HG03521 (cell line): ENCODE results near the gene TPPP.
"Not testable (repeated sequence)": the region's sequence is repeated elsewhere in the genome, so short reads cannot be mapped to it uniquely, and the experiment has no call there.

Source experiments
- ATAC-seq: cut with Tn5 transposase; IDR thresholded peaks from one replicate; pipeline ENCODE4 v1.9.1; 2021; ENCODE audit warnings: mild to moderate bottlenecking, moderate library complexity; ENCODE audit not compliant: unreplicated experiment

The TPPP gene

DNA sequence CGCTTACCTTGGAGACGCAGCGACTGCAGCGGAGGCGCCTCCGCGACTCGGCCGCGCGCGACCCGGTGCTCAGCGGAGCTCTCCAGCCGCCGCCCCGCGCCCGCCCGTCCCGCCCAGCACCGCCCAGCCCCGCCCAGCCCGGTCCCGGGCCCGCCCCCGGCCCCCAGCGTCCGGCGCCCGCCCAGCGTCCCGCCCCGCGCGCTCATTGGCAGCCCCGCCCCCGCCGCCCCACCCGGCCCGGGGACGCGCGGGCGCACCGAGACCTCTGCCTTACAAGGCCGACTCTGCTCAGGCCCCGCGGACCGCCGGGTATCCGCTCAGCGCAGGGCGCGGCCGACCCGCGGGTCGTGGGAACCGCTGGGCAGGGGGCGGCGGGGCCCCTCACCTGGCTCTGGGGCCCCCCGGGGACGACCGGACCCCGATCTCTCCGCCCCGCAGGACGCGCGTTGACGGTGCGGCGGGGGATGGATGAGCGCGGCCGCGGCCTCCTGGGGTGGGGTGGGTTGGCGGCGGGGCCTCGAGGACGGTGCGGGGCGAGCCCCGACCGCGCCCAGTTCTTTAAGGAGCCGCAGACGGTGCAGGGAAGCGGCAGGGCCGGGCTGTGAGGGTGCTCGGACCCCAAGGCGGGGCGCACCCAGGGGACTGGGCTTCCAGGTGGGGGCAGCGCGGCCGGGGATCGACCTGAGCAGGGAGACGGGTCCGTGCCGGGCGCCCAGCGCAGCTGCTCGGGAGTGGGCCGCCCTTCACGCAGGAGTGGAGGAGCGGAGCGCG lies at the start of gene TPPP:
TPPP (minus strand) TSS at position 82 of the 771 bp plus-strand sequence. CDS start 15,292 bp downstream, outside the sequence.
- peak; percentile 69 for ATAC-seq

- not testable (repeated sequence) for ATAC-seq
Observed at GRCh38 chr5:742276-742675, 49.1 kb upstream of the TPPP start.

GRCh38 chr5:734145-734544 lies 41.0 kb upstream of the TPPP start:
- ATAC-seq = not testable (repeated sequence)

DNA sequence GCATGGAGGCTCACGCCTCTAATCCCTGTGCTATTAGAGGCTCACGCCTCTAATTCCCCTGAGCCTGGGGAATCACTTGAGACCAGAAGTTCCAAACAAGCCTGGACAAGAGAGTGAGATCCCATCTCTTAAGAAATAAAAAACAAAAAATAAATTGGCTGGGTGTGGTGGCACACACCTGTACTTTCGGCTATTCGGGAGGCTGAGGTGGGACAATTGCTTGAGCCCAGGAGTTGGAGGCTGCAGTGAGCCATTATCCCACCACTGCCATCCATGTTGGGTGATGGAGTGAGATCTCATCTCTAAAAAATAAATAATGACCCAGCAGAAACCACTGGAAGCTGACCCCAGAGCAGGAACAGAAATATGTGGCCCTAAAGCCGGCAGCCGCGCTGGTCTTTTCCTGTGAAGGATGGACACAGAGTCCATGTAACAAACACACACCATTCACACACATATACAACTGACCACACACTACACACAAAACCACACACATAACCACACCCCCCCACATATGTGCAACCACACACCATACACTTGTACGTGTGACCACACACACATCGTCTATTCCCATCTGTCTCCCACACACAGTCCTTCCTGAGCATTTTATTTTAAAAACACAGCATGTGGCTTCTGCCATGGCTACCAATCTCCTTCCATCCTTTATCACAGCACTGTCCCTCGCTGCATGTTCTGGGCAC lies 39.8 kb upstream of the TPPP start:
- ATAC-seq = not testable (repeated sequence)

- ATAC-seq = not testable (repeated sequence)
Observed at GRCh38 chr5:729225-729624, 36.1 kb upstream of the TPPP start.

DNA sequence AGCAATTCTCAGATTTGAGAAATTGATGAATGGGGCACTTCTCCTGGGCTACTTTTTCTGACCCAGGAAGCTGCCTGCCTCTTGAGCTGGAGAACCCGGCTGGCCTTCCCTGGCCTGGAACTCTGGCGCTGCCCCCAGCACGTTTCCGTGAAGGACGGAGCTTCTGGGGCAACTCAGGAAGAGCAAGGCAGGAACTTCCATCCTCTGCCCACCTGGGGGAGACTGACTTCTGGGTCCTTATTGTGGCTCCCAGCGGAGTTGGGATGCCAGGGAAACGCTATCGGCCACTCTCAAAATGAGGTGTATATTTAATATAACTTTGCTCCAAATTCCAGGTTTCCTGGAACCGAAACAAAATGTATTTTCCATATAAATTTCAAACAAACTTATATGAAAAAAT lies 33.9 kb upstream of the TPPP start:
- ATAC-seq = not testable (repeated sequence)

- not testable (repeated sequence) for ATAC-seq
Observed at GRCh38 chr5:723865-724264, 30.7 kb upstream of the TPPP start.

DNA sequence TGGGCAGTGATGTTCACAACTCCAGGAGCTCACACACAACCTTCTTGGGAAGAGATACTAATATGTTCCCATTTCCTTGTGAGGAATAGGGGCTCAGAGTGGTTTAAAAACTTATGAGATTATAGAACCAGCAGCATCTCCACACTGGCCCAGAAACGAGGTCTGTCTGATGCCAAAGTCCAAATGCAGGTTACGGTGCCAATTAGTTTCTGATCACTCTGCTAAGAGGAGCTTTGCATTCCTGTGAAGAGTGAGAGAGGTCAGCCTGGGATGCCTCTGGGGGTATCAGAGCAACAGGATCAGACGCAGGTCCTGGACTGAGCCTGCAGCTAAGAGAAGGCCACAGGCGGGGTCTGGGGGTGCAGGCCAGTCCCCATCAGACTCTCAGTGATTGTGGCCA lies 30.2 kb upstream of the TPPP start:
- ATAC-seq = not testable (repeated sequence)

DNA sequence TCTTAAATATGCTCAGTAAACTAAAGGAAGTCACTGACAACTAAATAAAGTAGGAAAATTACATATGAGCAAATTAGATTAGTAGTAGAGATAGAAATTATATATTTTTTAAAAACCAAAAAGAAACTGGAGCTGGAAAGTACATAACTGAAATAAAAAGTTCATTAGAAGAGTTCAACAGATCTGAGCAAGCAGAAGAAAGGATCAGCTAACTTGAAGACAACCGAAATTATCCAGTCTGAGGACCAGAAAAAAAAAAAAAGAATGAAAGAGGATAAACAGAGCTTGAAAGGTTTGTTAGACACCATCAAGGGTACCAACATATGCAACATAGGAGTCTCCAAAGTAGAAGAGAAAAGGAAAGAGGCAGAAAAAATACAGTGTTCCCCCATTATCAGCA lies 26.2 kb upstream of the TPPP start:
- ATAC-seq = not testable (repeated sequence)

DNA sequence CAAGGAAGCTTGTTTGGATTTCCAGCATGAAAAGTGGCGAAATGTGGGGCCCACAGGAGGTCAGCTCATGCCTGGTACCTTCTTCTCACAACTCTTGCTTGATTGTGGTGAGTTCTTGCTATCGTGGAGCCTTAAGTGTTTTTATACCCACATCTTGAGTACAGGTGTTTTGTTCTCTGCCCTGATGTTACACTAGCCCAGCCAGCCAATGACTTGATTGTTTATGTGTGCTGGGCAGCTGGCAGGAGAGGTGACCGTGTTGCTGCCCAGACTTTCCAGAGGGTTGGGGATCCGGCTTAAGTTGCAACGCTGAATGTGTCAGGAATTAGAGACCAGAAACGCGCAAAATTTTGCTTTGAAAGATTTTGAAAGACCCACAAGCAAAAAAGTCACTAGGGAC lies 24.0 kb upstream of the TPPP start:
- ATAC-seq = no peak

DNA sequence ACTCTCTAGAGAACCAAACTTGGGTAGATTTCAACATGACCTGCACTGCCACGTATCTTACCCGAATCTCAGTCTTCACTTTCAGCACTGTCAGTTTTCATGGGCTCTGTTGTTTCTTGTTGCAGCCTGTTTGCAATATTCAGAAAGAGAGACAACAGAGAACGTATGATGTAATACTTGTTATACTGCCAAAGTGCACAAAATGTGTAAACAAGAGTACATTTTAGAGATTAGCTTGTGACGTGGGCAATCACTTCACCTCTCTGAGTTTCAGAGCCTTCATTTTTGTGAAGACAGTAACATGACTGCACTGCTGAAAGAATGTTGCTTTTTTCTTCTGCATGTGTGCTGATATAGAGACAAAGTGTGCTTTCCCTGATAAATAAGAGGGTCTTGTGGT lies 23.6 kb upstream of the TPPP start:
- not testable (repeated sequence) for ATAC-seq

DNA sequence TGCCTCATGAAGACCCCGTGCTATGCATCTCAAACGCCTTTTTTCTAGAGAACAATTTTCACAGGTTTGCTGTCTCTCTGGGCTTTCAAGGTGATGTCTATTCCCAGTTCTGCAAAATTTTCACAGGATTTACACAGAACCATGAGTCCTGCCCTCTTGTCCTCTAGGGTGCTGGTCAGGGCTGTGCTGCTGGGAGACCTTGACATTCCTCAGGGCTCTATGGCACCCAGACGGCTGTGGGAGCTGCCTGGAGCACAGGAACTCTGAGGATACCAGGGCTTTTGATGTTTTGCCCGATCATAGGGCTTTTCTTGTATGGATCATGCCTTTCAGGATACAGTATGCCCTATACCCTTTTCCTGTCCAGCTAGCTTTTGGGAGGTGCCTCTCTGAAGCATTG lies 22.5 kb upstream of the TPPP start:
- ATAC-seq = not testable (repeated sequence)

- ATAC-seq = not testable (repeated sequence)
Observed at GRCh38 chr5:714215-715118, 21.3 kb upstream of the TPPP start.

- ATAC-seq = not testable (repeated sequence)
Observed at GRCh38 chr5:713686-714085, 20.5 kb upstream of the TPPP start.

DNA sequence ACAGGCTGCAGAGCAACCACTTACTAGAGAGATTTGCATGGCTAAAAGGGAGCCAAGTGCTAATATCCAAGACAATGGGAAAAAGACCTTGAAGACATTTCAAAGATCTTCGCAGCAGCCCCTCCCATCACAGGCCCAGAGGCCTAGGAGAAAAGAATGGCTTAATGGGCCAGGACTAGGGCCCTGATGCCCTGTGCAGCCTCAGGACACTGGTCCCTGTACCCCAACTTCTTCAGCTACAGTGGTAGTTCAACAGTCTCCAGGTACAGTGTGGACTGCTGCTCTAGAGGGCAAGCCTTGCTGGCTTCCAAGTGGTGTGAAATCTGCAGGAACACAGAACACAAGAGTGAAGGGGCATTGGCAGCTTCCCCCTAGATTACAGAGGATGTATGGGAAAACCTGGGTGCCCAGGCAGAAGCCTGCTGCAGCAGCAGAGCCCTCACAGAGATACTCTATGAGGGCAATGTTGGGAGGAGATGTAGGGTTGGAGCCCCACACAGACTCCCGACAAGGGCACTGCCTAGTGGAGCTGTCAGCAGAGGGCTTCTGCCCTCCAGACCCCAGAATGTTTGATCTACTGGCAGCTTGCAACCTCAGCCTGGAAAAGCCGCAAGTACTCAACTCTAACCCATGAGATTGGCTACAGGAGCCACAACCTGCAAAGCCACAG lies 15.8 kb upstream of the TPPP start:
- ATAC-seq = not testable (repeated sequence)

- ATAC-seq = not testable (repeated sequence)
Observed at GRCh38 chr5:708374-708773, 15.2 kb upstream of the TPPP start.

DNA sequence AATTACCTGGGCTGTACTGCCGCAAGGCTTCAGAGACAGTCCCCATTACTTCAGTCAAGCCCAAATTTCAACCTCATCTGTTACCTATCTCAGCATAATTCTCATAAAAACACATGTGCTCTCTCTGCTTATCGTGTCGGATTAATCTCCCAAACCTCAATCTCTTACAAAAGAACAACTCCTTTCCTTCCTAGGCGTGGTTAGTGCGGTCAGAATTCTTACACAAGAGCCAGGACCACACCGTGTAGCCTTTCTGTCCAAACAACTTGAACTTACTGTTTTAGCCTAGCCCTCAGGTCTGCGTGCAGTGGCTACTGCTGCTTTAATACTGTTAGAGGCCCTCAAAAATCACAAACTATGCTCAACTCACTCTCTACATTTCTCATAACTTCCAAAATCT lies 13.0 kb upstream of the TPPP start:
- not testable (repeated sequence) for ATAC-seq

DNA sequence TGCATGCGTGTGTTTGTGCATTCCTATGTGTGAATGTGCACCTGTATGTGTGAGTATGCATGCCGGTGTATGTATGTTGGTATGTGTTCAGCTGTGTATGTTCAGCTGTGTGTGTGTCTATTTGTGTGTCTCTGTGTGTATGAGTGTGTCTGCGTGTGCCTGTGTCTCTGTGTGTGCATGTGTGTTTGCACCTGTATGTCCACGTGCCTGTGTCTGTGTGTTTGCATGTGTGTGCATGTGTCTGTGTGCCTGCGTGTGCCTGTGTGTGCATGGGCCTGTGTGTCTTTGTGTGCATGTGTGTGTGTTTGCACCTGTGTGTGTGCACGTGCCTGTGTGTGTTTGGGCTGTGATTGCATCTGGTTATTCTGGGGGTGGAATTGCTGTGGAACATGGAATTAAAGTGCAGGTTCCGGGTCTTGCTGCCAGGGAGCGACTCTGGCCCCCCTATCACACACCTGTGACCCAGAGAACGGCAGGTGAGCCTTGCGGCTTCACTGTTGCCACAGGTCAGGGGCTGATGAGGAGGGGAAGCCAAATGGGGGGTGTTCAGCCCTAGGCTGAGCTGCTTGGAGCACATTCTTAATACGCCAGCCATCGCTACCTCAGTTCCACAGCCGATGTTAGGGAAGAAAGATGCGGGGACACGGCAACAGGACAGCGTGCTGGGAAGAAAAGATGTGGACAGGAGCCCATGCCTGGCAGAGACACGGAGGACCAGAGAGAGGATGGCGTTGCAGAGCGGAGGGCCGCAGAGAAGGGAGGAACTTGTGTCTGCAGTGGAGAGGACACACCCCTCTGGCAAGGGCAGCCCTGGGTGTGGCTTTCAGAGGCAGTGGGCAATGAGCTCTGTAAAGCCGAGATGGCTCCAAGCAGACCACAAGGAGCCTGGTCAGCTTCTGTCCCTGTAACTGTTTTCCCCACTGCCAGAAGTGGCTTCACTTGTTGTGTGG lies 3.9 kb upstream of the TPPP start:
- not testable (repeated sequence) for ATAC-seq

GRCh38 chr5:696191-696590 lies 3.0 kb upstream of the TPPP start:
- ATAC-seq = not testable (repeated sequence)
